ENCODE results near the gene TLE1. TPM values are rescaled to one million over a fixed set of nuclear protein-coding genes. Genes with fewer than 3 reads are reported as not detected.
"Not testable (repeated sequence)": the region's sequence is repeated elsewhere in the genome, so short reads cannot be mapped to it uniquely, and the experiment has no call there.

The TLE1 gene
- total RNA-seq, 2 donors from 2014 or later: 17.1 to 42.8 TPM

DNA sequence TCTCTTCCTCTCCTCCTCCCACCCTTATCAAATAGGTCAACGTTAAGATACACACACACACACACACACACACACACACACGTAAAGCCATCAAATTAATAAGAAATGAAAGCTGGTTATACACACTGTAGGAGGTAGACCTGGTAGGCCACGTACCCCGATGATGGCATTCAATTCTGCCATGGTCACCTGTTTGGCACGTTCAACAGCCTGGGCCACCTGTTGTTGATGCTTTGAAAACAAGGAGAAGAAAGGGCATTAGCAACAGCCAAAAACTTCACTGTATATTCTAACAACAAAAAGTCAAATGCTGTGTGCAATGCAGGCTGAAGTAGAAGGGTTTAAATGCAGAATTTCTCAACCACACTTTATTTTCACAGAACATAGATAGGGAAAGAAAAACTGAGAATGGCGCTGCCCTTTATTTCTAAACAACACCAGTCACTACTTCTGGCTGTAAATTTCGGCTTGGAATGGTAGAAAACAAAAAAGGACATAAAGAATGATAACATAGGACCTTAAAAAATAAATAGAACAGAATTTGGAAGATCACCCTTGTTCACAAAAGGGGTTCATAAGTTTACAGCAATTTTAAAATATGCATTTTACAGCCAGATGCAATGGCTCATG lies 37.2 kb downstream of the TLE1 start:
- TF ChIP-seq, protein P1, sequence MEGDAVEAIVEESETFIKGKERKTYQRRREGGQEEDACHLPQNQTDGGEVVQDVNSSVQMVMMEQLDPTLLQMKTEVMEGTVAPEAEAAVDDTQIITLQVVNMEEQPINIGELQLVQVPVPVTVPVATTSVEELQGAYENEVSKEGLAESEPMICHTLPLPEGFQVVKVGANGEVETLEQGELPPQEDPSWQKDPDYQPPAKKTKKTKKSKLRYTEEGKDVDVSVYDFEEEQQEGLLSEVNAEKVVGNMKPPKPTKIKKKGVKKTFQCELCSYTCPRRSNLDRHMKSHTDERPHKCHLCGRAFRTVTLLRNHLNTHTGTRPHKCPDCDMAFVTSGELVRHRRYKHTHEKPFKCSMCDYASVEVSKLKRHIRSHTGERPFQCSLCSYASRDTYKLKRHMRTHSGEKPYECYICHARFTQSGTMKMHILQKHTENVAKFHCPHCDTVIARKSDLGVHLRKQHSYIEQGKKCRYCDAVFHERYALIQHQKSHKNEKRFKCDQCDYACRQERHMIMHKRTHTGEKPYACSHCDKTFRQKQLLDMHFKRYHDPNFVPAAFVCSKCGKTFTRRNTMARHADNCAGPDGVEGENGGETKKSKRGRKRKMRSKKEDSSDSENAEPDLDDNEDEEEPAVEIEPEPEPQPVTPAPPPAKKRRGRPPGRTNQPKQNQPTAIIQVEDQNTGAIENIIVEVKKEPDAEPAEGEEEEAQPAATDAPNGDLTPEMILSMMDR (IDR thresholded peaks at IDR 0.05): no peak
- Histone ChIP-seq H3K27ac (no peak overlapping the region), H3K36me3 (peaks cover 5% of the 10 kb centered on the region), H3K4me3 (no peak overlapping the region), H3K27me3 (no peaks in the 10 kb centered on the region), H3K9me3 (no peaks in the 10 kb centered on the region), H3K4me1 (no peaks in the 10 kb centered on the region)
- DNase-seq (ENCODE audit: low spot score): no peak

DNA sequence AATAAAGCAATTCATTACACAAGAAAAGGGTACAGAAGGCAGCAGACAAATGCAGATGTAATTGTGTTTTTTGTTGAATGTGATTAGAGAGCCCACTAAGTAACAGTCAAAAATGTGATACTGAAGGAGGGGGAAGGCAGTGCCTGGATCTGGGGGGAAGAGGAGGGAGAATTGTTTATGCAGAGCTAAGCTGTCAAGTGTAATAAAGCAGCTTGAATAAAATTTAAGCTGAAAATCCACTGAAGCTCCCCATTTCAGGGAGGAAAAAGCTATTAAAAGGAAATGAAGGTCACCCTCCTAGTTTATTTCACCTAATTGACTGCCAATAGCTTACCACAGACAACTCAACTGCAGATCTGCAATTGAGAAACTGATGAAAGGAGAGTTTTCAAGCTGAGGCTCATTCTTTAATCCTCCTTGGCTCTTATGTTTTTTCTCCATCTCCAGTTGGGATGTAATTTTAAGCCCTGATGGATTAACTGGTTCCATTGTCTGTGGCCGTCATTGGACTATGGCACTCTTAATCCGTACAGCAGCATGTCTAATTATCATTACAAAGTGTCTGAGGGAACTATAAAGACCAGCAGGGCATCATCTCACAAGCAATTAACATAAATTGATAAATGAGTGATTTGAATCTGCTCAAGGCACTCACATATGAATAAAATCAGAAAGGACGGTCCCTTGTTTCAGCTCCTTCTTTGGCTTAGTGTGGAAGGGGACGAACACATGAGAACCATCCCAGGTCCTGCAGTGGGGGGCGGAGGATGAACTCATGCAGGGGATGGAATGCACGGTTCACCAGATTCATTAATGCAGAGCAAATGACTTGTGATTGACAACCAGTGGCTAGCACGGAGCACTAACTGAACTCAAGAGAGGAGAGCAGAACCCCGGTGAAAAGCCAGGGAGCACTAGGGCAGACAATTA lies 38.5 kb downstream of the TLE1 start:
- H3K4me1 ChIP-seq: no peaks in the 10 kb centered on the region

DNA sequence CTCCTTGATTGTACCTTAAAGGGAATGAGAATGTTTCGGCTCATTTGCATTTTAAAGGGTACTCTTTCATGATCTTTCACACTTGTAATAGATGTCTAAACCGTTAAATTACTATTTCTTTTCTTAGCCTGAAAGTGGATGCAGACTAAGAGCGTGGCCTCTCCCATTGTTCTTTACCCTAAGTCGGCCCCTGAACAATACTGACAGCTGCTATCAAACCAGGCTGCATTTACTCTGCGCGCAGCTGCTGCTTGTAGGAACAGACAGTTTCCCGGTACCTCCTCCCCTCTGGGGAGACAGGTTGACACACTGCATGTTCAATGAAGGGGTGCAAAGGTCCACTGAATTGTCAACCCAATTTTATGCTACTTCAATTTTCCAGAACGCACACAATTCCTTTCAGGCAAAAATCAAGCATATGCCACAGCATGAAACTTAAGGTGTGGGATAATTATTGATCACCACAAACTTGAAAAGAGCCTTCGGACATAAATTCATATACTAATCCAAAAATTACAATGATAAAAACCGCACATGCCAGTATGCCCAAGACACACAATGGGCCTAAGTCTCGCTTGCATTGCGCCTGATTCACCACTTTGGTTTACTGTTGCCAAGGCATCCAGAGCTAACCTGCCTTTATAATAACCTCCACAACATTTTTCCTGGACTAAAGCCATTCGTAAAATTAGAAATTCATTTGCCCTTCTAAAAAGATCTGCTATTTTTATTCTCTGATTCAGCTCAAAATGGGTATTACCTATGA lies 39.7 kb downstream of the TLE1 start:
- TF ChIP-seq, protein P1 (IDR thresholded peaks at IDR 0.05): no peak
- Histone ChIP-seq H3K4me3 (no peak overlapping the region), H3K36me3 (peaks cover 5% of the 10 kb centered on the region), H3K9me3 (no peaks in the 10 kb centered on the region), H3K27ac (no peak overlapping the region), H3K27me3 (no peaks in the 10 kb centered on the region), H3K4me1 (no peaks in the 10 kb centered on the region)
- DNase-seq (ENCODE audit: low spot score): no peak

More for the DNA sequence above, 38.5 kb downstream of the TLE1 start:
- TF ChIP-seq, protein P1 (IDR thresholded peaks at IDR 0.05): no peak
- Histone ChIP-seq H3K9me3 (no peaks in the 10 kb centered on the region), H3K4me3 (no peak overlapping the region), H3K27ac (no peak overlapping the region), H3K36me3 (peaks cover 5% of the 10 kb centered on the region), H3K27me3 (no peaks in the 10 kb centered on the region)
- DNase-seq (ENCODE audit: low spot score): no peak

DNA sequence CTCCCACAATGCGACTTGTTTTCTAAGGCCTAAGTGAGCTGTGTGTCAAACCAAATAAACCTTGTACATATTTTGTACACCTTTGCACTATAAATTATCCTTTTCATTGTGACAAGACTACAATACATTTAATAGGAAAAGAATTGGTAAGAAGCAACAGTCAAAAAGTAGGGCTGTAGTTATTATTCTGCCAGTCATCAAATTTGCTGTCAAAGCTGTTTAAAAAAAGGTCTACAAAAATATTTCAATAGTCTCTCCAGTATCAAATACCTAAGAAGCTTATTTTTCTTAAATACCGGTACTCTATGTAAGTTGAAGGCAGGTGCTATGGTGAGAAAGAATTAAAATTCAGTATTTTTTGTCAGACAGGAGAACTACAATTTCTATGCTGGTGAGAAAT lies 40.5 kb downstream of the TLE1 start:
- TF ChIP-seq, protein P1 (IDR thresholded peaks at IDR 0.05): no peak
- Histone ChIP-seq H3K4me3 (no peak overlapping the region), H3K9me3 (no peaks in the 10 kb centered on the region), H3K27ac (no peak overlapping the region), H3K27me3 (no peaks in the 10 kb centered on the region), H3K4me1 (no peaks in the 10 kb centered on the region), H3K36me3 (peaks cover 9% of the 10 kb centered on the region)
- no peak for DNase-seq (ENCODE audit: low spot score)

DNA sequence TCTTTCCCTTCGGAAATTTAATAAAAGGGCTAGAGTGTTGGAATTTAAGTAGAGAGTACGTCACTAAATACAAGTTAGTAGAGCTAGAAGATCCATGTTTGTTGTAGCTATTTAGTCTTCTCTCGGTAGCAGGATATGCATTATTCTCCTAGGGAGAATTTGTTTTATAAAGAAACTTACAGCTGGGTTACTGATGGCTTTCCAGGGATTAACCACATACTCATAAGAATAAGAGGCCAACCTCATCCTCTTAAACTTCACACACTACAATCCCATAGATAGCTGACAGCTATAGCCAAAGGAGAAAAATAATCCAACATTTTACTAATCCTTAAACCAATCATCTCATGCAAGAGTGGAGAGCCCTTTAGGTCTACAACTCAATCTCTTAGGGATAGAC lies 43.0 kb downstream of the TLE1 start:
- DNase-seq (ENCODE audit: low spot score): no peak
- Histone ChIP-seq H3K36me3 (peaks cover 5% of the 10 kb centered on the region), H3K4me3 (no peak overlapping the region), H3K27me3 (no peaks in the 10 kb centered on the region), H3K27ac (no peak overlapping the region), H3K4me1 (no peaks in the 10 kb centered on the region), H3K9me3 (no peaks in the 10 kb centered on the region)
- TF ChIP-seq, protein P1 (IDR thresholded peaks at IDR 0.05): no peak

DNA sequence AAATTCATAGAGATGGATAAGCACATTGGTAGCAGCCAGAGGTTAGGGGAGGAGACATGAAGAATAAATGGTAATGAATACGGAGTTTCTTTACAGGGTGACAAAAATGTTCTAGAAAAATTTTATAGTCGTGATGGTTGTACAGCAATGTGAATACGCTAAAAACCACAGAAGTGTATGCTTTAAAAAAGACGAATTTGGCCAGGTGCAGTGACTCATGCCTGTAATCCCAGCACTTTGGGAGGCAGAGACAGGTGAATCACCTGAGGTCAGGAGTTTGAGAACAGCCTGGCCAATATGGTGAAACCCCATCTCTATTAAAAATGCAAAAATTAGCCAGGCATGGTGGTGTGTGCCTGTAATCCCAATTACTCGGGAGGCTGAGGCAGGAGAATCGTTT lies 44.8 kb downstream of the TLE1 start:
- DNase-seq (ENCODE audit: low spot score); H3K27ac ChIP-seq: not testable (repeated sequence)

More for the DNA sequence above, 44.8 kb downstream of the TLE1 start:
- not testable (repeated sequence) for H3K9me3 ChIP-seq, H3K36me3 ChIP-seq, H3K4me1 ChIP-seq, H3K4me3 ChIP-seq, H3K27me3 ChIP-seq

Data from right atrium auricular region (tissue), 2 donors.